Right lobe of liver (tissue), 4 donors: ENCODE measurements around the gene BAIAP2.

Experiments
- CTCF ChIP-seq, 4 donors: fragments of 200-600 bp in 3 of 4; fragments of 450-650 bp in 1 of 4; IDR thresholded peaks; one replicate each; pipeline versions ENCODE4 v1.5.1 to v1.8.0; 2016 to 2022; ENCODE audit warnings: antibody characterized with exemption in 4 of 4, mild to moderate bottlenecking in 2 of 4
- POLR2A ChIP-seq: fragments of 450-650 bp; IDR thresholded peaks from one replicate; pipeline ENCODE4 v1.6.1; 2017; ENCODE audit warnings: antibody characterized with exemption, mild to moderate bottlenecking
- donor health status: DM: no; HTN: no; CAD: no.
- donor health status: DM: no; HTN: no; CAD: no.
- donor health status: DM: no; HTN: yes; CAD: no.

- no peak for TF ChIP-seq POLR2A
- TF ChIP-seq CTCF (IDR thresholded peaks at IDR 0.05), result no peak
Measured at GRCh38 chr17:81000631-81001357, 34.2 kb upstream of the BAIAP2 start.
